ENCODE data around the gene PRC1. TPM values are rescaled to one million over a fixed set of nuclear protein-coding genes. Genes with fewer than 3 reads are reported as not detected.
A peak's percentile ranks its signal among the peaks of the same experiment; 100 is the strongest.

PRC1 gene
- total and polyA plus RNA-seq, 2 of the 13 experiments (the other 11 are each of a cell fraction or from before 2014, with no cell fraction given) = 137 to 162 TPM

DNA sequence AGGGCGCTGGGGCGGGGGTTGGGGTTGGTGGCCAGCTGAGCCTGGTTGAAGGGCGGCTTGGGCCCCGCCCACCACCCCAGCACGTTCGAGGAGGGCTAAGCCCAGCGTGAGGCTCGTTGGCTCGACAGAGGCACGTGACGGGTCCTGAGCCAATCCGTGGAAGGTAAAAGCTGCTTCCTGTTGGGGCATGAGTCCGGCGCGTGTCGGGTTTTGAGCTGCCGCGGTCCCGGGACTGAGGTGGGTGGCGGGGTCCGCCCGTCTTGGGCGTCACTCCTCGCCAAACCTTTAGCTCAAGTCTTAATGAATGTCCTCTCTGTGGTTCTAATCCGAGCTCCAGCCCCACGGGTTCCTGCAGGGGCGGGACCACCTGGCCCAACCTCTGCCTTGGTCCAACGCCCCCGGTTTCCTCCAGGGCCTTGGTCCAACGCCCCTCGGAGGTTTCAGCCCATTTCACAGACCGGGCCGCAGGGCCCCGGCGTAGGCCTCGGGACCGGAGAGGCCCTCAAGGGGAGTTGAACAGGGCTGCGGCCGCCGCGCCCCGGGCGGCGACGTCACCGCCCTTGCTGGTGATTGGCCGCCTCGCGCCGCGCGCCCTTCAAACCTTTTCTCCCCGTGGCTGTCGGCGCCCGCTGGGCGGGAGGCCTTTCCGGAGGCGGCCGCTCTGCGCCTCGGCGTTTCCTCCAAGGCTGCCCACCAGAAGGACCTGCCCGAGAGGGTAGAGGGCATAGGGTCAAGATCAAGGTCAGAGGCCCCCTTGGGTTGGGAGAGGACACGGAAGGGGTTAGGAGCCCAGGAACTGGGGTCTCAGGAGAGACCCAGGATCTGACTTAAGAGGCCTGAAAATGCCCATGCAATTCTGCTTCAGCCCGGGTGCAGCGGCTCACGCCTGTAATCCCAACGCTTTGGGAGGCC is 39.4 kb downstream of the PRC1 start, which contains the start of gene RCCD1 (continued):
- TF ChIP-seq, protein P1, sequence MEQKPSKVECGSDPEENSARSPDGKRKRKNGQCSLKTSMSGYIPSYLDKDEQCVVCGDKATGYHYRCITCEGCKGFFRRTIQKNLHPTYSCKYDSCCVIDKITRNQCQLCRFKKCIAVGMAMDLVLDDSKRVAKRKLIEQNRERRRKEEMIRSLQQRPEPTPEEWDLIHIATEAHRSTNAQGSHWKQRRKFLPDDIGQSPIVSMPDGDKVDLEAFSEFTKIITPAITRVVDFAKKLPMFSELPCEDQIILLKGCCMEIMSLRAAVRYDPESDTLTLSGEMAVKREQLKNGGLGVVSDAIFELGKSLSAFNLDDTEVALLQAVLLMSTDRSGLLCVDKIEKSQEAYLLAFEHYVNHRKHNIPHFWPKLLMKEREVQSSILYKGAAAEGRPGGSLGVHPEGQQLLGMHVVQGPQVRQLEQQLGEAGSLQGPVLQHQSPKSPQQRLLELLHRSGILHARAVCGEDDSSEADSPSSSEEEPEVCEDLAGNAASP (CRISPR knock-in tag; IDR thresholded peaks at IDR 0.05; ENCODE audit: borderline replicate concordance) = no peak
- TF ChIP-seq, protein P2, sequence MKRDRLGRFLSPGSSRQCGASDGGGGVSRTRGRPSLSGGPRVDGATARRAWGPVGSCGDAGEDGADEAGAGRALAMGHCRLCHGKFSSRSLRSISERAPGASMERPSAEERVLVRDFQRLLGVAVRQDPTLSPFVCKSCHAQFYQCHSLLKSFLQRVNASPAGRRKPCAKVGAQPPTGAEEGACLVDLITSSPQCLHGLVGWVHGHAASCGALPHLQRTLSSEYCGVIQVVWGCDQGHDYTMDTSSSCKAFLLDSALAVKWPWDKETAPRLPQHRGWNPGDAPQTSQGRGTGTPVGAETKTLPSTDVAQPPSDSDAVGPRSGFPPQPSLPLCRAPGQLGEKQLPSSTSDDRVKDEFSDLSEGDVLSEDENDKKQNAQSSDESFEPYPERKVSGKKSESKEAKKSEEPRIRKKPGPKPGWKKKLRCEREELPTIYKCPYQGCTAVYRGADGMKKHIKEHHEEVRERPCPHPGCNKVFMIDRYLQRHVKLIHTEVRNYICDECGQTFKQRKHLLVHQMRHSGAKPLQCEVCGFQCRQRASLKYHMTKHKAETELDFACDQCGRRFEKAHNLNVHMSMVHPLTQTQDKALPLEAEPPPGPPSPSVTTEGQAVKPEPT (CRISPR knock-in tag; IDR thresholded peaks at IDR 0.05; ENCODE audit: low read depth) = no peak
- TF ChIP-seq HNRNPH1 (optimal IDR thresholded peaks at IDR 0.05; ENCODE audit: low read depth, low read length) (no peak), ZBTB38 (CRISPR knock-in tag; IDR thresholded peaks at IDR 0.05) (peak; percentile 76; the same call in 1 of the 2 replicates), SALL1 (CRISPR knock-in tag; IDR thresholded peaks at IDR 0.05) (peak; percentile 68; the same call in 1 of the 2 replicates), SAP130 (CRISPR knock-in tag; IDR thresholded peaks at IDR 0.05; ENCODE audit: low read depth) (peak; percentile 93), ZMYM3 (CRISPR knock-in tag; IDR thresholded peaks at IDR 0.05) (peak; percentile 62), CENPT (CRISPR knock-in tag; IDR thresholded peaks at IDR 0.05; ENCODE audit: low read depth) (no peak), ARHGAP35 (CRISPR knock-in tag; IDR thresholded peaks at IDR 0.05; ENCODE audit: borderline replicate concordance) (no peak; the same call in 1 of the 2 replicates), JARID2 (CRISPR knock-in tag; IDR thresholded peaks at IDR 0.05; ENCODE audit: insufficient replicate concordance) (no peak), MBD4 (IDR thresholded peaks at IDR 0.05; ENCODE audit: borderline replicate concordance, low read length) (no peak), RAD21 (CRISPR knock-in tag; IDR thresholded peaks at IDR 0.05) (0 out of 2 replicates have a peak, but pooled peaks have one; percentile 9), ZNF263 (CRISPR knock-in tag; IDR thresholded peaks at IDR 0.05) (no peak), PHF8 (CRISPR knock-in tag; IDR thresholded peaks at IDR 0.05) (peak; percentile 85), ZNF460 (CRISPR knock-in tag; IDR thresholded peaks at IDR 0.05; ENCODE audit: borderline replicate concordance) (no peak), KDM5A (IDR thresholded peaks at IDR 0.05; ENCODE audit: borderline replicate concordance, low read length) (peak; percentile 59; the same call in 1 of the 2 replicates), ZSCAN22 (CRISPR knock-in tag; IDR thresholded peaks at IDR 0.05) (no peak), ZNF136 (CRISPR knock-in tag; IDR thresholded peaks at IDR 0.05; ENCODE audit: low read depth) (no peak; the same call in 1 of the 2 replicates), MIER3 (CRISPR knock-in tag; IDR thresholded peaks at IDR 0.05; ENCODE audit: borderline replicate concordance) (no peak; the same call in 1 of the 2 replicates), TRIM24 (CRISPR knock-in tag; IDR thresholded peaks at IDR 0.05) (no peak), MTF2 (CRISPR knock-in tag; IDR thresholded peaks at IDR 0.05; ENCODE audit: borderline replicate concordance) (no peak)
- TF ChIP-seq, protein P3, sequence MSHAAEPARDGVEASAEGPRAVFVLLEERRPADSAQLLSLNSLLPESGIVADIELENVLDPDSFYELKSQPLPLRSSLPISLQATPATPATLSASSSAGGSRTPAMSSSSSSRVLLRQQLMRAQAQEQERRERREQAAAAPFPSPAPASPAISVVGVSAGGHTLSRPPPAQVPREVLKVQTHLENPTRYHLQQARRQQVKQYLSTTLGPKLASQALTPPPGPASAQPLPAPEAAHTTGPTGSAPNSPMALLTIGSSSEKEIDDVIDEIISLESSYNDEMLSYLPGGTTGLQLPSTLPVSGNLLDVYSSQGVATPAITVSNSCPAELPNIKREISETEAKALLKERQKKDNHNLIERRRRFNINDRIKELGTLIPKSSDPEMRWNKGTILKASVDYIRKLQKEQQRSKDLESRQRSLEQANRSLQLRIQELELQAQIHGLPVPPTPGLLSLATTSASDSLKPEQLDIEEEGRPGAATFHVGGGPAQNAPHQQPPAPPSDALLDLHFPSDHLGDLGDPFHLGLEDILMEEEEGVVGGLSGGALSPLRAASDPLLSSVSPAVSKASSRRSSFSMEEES (CRISPR knock-in tag; IDR thresholded peaks at IDR 0.05) = peak; percentile 73
- TF ChIP-seq, protein P4, sequence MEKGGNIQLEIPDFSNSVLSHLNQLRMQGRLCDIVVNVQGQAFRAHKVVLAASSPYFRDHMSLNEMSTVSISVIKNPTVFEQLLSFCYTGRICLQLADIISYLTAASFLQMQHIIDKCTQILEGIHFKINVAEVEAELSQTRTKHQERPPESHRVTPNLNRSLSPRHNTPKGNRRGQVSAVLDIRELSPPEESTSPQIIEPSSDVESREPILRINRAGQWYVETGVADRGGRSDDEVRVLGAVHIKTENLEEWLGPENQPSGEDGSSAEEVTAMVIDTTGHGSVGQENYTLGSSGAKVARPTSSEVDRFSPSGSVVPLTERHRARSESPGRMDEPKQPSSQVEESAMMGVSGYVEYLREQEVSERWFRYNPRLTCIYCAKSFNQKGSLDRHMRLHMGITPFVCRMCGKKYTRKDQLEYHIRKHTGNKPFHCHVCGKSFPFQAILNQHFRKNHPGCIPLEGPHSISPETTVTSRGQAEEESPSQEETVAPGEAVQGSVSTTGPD (CRISPR knock-in tag; IDR thresholded peaks at IDR 0.05) = no peak

All from HepG2 (cell line).